HG03045 (cell line): ENCODE measurements around the gene SEPTIN8.

ENCODE experiments used
- ATAC-seq: cut with Tn5 transposase; IDR thresholded peaks from one replicate; pipeline ENCODE4 v1.9.1; 2021; ENCODE audit warnings: mild to moderate bottlenecking, moderate library complexity; ENCODE audit not compliant: unreplicated experiment

The SEPTIN8 gene

DNA sequence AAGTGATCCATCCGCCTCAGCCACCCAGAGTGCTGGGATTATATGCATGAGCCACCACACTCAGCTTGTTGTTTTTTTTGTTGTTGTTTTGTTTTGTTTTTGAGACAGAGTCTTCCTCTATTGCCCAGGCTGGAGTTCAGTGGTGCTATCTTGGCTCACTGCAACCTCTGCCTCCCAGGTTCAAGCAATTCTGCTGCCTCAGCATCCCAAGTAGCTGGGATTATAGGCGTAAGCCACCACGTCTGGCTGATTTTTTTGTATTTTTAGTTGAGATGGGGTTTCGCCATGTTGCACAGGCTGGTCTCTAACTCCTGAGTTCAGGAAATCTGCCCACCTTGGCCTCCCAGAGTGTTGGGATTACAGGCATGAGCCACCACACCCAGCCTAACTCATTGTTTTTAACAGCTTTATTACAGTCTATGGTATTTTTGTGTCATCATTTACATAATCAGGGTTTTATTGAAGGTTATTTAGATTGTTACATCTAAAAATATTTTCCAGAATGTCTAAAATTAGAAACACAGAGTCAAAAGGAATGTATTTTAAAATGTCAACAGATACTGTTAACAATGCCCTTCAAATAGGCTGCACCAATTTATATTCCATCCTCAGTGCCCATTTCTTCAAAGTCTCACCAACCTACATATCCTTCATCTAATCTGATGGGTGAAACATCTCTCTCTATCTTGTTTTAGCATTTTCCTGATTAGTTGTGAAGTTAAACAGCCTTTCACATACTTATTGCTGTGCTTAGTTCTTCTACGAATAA, 58.3 kb downstream of the SEPTIN8 start:
- no peak for ATAC-seq

DNA sequence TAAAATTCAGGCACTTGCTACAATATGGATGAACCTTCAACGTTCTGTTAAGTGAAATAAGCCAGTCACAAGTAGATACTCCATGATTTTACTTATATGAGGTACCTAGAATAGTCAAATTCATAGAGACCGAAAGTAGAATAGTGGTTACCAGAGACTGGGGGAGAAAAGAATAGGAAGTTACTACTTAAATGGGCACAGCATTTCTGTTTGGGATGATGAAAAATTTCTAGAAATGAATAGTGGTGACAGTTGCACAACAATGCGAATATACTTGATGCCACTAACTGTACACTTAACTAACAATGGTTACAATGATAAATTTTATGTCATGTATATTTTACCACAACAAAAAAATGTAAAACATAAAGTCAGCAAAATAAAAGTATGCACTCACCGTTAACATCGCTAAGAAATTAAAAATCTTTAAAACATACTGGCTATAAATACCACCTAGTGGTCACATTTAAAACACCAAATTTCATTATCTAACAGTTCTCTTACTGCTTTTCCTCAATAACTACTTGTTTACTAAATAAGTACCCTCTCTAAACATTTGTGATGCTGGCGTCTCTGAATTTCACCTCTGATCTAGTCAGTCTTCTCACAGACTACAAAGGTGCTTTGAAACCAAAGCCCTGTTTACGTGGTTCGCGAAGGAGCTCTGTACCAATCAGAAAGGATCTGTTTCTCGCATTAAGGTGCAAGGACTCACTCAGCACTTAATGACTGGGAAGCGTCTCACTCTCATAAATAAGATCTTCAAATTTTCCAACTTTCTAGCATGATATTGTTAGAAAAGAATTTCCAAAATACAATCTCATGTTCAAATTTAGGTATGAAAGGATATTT, 62.4 kb downstream of the SEPTIN8 start:
- ATAC-seq = no peak

DNA sequence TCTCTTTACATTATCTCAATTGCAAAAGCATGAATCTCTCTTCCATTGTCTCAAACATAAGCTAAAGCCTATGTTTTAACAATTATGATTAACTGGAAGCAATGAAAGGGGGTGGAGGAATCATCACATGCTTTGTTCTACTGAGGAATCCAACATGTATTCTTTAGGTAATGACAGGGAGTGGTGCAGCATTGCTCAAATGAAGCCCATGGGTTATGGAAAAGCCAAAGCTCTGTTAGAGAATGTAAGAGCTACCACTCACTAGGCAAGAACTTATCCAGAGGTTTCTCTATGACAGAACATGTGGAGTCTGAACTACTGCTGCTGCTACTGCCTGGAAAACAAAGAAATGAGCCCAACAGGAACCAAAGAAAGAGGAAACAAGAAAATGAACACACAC, 68.4 kb downstream of the SEPTIN8 start:
- no peak for ATAC-seq

DNA sequence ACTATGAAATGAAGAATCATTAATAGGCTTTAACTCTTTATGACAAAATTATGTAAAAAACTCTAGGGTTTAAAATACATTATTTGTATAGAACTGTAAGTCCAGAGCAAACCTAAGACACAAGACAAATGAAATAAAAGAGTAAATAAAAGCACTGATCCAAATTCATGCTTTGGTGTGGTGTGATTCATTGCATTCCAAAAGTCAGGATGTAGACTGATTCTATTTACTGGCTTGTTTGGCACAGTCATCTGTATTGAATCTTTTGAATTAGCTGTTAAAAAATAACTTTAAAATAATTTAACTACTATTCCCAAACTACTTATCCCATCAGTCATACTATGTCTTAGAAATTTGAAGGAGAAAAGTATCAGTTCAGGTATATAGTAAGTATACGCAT, 72.2 kb downstream of the SEPTIN8 start:
- no peak for ATAC-seq
